HepG2 (cell line): Measurements from ENCODE around the gene TTC28.

Source experiments
- HNF4A ChIP-seq: sonication (generic); formaldehyde crosslinking; IDR thresholded peaks from 2 replicates; pipeline ENCODE4 v1.4.0; 2020; ENCODE audit warnings: missing genetic modification reagents
- RAD51 ChIP-seq: fragments of 450-650 bp; IDR thresholded peaks from 2 replicates; pipeline ENCODE4 v1.6.1; 2016; ENCODE audit warnings: borderline replicate concordance
- TEAD3 ChIP-seq: optimal IDR thresholded peaks from 2 replicates; pipeline ENCODE3; 2016; ENCODE audit warnings: borderline replicate concordance
- ZKSCAN1 ChIP-seq: fragments of 150-350 bp; IDR thresholded peaks from 2 replicates; pipeline ENCODE4 v1.6.1; 2014; ENCODE audit warnings: low read length
- TF ChIP-seq, protein P1 (sequence below): sonication (generic); formaldehyde crosslinking; IDR thresholded peaks from 2 replicates; pipeline ENCODE4 v1.5.0; 2020; ENCODE audit warnings: mild to moderate bottlenecking, missing genetic modification reagents, moderate library complexity
- TF ChIP-seq, protein P2 (sequence below): sonication (generic); formaldehyde crosslinking; IDR thresholded peaks from 2 replicates; pipeline ENCODE4 v1.4.0; 2020; ENCODE audit warnings: missing genetic modification reagents
- TF ChIP-seq, protein P3 (sequence below): IDR thresholded peaks from 2 replicates; pipeline ENCODE4 v1.6.1; 2012; ENCODE audit warnings: inconsistent platforms
- TF ChIP-seq, protein P4 (sequence below): sonication (generic); formaldehyde crosslinking; IDR thresholded peaks from 2 replicates; pipeline ENCODE4 v1.5.0; 2020; ENCODE audit warnings: missing genetic modification reagents

DNA sequence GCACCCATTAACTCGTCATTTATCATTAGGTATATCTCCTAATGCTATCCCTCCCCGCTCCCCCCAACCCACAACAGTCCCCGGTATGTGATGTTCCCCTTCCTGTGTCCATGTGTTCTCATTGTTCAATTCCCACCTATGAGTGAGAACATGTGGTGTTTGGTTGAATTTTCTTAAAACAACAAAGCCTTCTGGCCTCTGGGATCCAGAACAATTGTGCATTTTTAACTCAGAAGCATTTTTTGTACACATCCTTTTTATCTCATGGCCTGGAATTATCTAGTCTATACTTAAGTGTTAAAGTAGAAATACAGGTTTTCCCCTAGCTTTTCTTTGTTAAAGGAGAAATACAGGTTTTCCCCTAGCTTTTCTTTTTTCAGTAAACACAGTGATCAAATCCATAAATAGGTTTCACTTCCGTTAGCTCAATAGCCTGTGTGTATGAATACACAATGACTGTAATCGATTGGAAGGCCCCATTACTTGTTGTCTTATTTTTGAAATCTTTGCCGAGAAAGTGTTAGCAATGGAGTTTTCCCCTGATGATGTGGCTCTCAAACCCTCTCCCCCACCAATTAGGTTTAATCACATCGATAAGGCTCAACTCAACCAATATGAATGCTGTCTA is 635.0 kb downstream of the TTC28 start:
- TF ChIP-seq, protein P1, sequence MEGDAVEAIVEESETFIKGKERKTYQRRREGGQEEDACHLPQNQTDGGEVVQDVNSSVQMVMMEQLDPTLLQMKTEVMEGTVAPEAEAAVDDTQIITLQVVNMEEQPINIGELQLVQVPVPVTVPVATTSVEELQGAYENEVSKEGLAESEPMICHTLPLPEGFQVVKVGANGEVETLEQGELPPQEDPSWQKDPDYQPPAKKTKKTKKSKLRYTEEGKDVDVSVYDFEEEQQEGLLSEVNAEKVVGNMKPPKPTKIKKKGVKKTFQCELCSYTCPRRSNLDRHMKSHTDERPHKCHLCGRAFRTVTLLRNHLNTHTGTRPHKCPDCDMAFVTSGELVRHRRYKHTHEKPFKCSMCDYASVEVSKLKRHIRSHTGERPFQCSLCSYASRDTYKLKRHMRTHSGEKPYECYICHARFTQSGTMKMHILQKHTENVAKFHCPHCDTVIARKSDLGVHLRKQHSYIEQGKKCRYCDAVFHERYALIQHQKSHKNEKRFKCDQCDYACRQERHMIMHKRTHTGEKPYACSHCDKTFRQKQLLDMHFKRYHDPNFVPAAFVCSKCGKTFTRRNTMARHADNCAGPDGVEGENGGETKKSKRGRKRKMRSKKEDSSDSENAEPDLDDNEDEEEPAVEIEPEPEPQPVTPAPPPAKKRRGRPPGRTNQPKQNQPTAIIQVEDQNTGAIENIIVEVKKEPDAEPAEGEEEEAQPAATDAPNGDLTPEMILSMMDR = no peak
- TF ChIP-seq ZKSCAN1 (no peak), TEAD3 (CRISPR knock-in tag) (no peak), HNF4A (CRISPR knock-in tag) (no peak), RAD51 (no peak)
- TF ChIP-seq, protein P2, sequence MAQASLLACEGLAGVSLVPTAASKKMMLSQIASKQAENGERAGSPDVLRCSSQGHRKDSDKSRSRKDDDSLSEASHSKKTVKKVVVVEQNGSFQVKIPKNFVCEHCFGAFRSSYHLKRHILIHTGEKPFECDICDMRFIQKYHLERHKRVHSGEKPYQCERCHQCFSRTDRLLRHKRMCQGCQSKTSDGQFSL (CRISPR knock-in tag) = no peak
- TF ChIP-seq, protein P3, sequence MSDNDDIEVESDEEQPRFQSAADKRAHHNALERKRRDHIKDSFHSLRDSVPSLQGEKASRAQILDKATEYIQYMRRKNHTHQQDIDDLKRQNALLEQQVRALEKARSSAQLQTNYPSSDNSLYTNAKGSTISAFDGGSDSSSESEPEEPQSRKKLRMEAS = no peak
- TF ChIP-seq, protein P4, sequence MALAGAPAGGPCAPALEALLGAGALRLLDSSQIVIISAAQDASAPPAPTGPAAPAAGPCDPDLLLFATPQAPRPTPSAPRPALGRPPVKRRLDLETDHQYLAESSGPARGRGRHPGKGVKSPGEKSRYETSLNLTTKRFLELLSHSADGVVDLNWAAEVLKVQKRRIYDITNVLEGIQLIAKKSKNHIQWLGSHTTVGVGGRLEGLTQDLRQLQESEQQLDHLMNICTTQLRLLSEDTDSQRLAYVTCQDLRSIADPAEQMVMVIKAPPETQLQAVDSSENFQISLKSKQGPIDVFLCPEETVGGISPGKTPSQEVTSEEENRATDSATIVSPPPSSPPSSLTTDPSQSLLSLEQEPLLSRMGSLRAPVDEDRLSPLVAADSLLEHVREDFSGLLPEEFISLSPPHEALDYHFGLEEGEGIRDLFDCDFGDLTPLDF (CRISPR knock-in tag) = no peak
